ENCODE measurements around the gene SLC27A2.
A peak's percentile ranks its signal among the peaks of the same experiment; 100 is the strongest.

SLC27A2 gene

DNA sequence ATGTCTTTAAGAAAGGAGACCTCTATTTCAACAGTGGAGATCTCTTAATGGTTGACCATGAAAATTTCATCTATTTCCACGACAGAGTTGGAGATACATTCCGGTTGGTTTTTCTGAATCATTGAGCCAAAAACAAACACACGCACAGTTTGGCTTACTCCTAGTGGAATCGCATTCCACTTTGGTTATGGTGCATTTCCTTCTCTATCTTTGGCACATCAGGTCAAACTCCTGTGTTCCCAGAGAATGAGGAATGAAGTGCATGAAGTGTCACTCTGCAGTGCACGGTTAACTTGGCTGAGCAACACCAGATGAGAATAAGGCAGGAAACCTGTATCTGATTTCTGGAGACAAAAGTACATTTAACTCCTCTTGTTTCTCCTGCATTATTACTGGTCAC, 45.1 kb downstream of the SLC27A2 start:
- TF ChIP-seq, protein P1, sequence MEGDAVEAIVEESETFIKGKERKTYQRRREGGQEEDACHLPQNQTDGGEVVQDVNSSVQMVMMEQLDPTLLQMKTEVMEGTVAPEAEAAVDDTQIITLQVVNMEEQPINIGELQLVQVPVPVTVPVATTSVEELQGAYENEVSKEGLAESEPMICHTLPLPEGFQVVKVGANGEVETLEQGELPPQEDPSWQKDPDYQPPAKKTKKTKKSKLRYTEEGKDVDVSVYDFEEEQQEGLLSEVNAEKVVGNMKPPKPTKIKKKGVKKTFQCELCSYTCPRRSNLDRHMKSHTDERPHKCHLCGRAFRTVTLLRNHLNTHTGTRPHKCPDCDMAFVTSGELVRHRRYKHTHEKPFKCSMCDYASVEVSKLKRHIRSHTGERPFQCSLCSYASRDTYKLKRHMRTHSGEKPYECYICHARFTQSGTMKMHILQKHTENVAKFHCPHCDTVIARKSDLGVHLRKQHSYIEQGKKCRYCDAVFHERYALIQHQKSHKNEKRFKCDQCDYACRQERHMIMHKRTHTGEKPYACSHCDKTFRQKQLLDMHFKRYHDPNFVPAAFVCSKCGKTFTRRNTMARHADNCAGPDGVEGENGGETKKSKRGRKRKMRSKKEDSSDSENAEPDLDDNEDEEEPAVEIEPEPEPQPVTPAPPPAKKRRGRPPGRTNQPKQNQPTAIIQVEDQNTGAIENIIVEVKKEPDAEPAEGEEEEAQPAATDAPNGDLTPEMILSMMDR (IDR thresholded peaks at IDR 0.05; ENCODE audit: low read depth, low read length): no peak
- peak; percentile 14 for DNase-seq (ENCODE audit: extremely low read depth, low read depth)

- DNase-seq (ENCODE audit: extremely low read depth, low read depth): no peak
- TF ChIP-seq, protein P1 (IDR thresholded peaks at IDR 0.05; ENCODE audit: low read depth, low read length): no peak
Measured at GRCh38 chr15:50228866-50229265, 46.9 kb downstream of the SLC27A2 start.

- TF ChIP-seq, protein P1 (IDR thresholded peaks at IDR 0.05; ENCODE audit: low read depth, low read length): no peak
- DNase-seq (ENCODE audit: extremely low read depth, low read depth): no peak
Measured at GRCh38 chr15:50229336-50229735, 47.3 kb downstream of the SLC27A2 start.

DNA sequence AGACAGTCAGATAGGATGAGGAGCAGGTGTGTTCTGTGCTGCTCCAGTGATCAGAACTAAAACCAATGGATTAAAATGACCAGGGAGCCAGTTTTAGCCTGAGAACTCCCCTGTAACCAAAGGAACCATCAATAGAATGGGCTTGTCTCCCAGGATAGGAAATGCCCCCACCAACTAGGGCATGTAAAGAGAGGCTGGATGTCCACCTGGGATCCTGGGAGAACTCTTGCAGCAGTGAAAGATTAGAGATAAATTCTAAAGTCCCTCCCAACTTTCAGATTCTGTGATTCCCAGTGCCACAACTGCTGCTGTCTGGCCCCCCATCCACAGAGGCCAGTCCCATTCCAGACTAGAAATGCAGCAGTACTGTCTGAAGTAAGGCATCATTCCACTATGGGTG, 49.8 kb downstream of the SLC27A2 start:
- DNase-seq (ENCODE audit: extremely low read depth, low read depth): no peak
- TF ChIP-seq, protein P1 (IDR thresholded peaks at IDR 0.05; ENCODE audit: low read depth, low read length): no peak

GRCh38 chr15:50232791-50233190, 50.8 kb downstream of the SLC27A2 start:
- no peak for DNase-seq (ENCODE audit: extremely low read depth, low read depth)
- TF ChIP-seq, protein P1 (IDR thresholded peaks at IDR 0.05; ENCODE audit: low read depth, low read length): no peak

- TF ChIP-seq, protein P1 (IDR thresholded peaks at IDR 0.05; ENCODE audit: low read depth, low read length): no peak
- no peak for DNase-seq (ENCODE audit: extremely low read depth, low read depth)
Measured at GRCh38 chr15:50233192-50233736, 51.3 kb downstream of the SLC27A2 start.

GRCh38 chr15:50234764-50235163, 52.8 kb downstream of the SLC27A2 start:
- TF ChIP-seq, protein P1 (IDR thresholded peaks at IDR 0.05; ENCODE audit: low read depth, low read length): no peak
- no peak for DNase-seq (ENCODE audit: extremely low read depth, low read depth)
